SK-N-SH (cell line): Measurements from ENCODE around the gene ARHGAP8. TPM values are rescaled to one million over a fixed set of nuclear protein-coding genes. Genes with fewer than 3 reads are reported as not detected.

Source experiments
- CTCF ChIA-PET: fragments of 300-600, 350-600 bp; formaldehyde crosslinking; extraction: SDS; loops from one replicate; lab custom pipeline; 2021; lab: Yijun Ruan, JAX
- POLR2A ChIA-PET: fragments of 350-600 bp; sonication (Branson Sonifier 250); formaldehyde crosslinking; extraction: SDS; loops from one replicate; lab custom pipeline; 2020; ENCODE audit warnings: antibody characterized with exemption, inconsistent platforms; lab: Yijun Ruan, JAX
- DNase-seq: peaks from one replicate; pipeline ENCODE4 v3.0.0; 2012
- H2AFZ ChIP-seq: fragments of 200-600 bp; sonication (generic); 2 replicates; pipeline ENCODE4 v1.8.1; 2016; ENCODE audit warnings: antibody characterized with exemption, mild to moderate bottlenecking, low read depth
- H3F3A ChIP-seq: fragments of 200-600 bp; sonication (generic); replicated peaks from 2 replicates; pipeline ENCODE3; 2016; ENCODE audit warnings: antibody characterized with exemption, mild to moderate bottlenecking; ENCODE audit not compliant: insufficient read depth
- H3K27ac ChIP-seq, 2 experiments: fragments of 200-500 bp in 1 of 2; fragments of 200-600 bp in 1 of 2; sonication (Bioruptor generic) in 1 of 2; sonication (generic), shearing (Covaris generic) in 1 of 2; 2 replicates each; pipeline versions ENCODE4 v1.5.1 to v1.6.1; 2014 to 2016; ENCODE audit warnings: low read depth in 2 of 2, inconsistent platforms in 1 of 2, low read length in 1 of 2, mild to moderate bottlenecking in 1 of 2, mixed read lengths in 1 of 2
- H3K27me3 ChIP-seq: fragments of 200-600 bp; sonication (generic), shearing (Covaris generic); 2 replicates; pipeline ENCODE4 v1.6.1; 2016; ENCODE audit warnings: mixed run types; ENCODE audit not compliant: insufficient read depth
- H3K36me3 ChIP-seq, 2 experiments: fragments of 200-500 bp in 1 of 2; fragments of 200-600 bp in 1 of 2; sonication (Bioruptor generic) in 1 of 2; sonication (generic) in 1 of 2; replicated peaks in 1 of 2; 2 replicates each; pipeline versions ENCODE3 to v1.5.1; 2014 to 2016; ENCODE audit warnings: low read length in 1 of 2, mild to moderate bottlenecking in 1 of 2; ENCODE audit not compliant: insufficient read depth in 2 of 2, control insufficient read depth in 1 of 2
- H3K4me1 ChIP-seq, 2 experiments: fragments of 200-500 bp in 1 of 2; fragments of 200-600 bp in 1 of 2; sonication (Bioruptor generic) in 1 of 2; sonication (generic), shearing (Covaris generic) in 1 of 2; 2 replicates each; pipeline versions ENCODE4 v1.5.1 to v1.6.1; 2014 to 2016; ENCODE audit warnings: low read depth in 1 of 2, low read length in 1 of 2, mixed run types in 1 of 2; ENCODE audit not compliant: insufficient read depth in 2 of 2, control insufficient read depth in 1 of 2
- H3K4me2 ChIP-seq: fragments of 200-600 bp; sonication (generic), shearing (Covaris generic); 2 replicates; pipeline ENCODE4 v1.6.1; 2017; ENCODE audit warnings: mixed run types
- H3K4me3 ChIP-seq, 2 experiments: fragments of 200-500 bp in 1 of 2; fragments of 200-600 bp in 1 of 2; sonication (Bioruptor generic) in 1 of 2; sonication (generic), shearing (Covaris generic) in 1 of 2; 2 replicates each; pipeline versions ENCODE4 v1.5.1 to v1.8.1; 2014 to 2016; ENCODE audit warnings: low read depth in 2 of 2, inconsistent platforms in 1 of 2, low read length in 1 of 2, mild to moderate bottlenecking in 1 of 2, mixed read lengths in 1 of 2, moderate library complexity in 1 of 2
- H3K79me2 ChIP-seq: fragments of 200-600 bp; sonication (generic); 2 replicates; pipeline ENCODE4 v1.8.1; 2017; ENCODE audit warnings: mild to moderate bottlenecking; ENCODE audit not compliant: insufficient read depth
- H3K9ac ChIP-seq: fragments of 200-600 bp; sonication (generic); 2 replicates; pipeline ENCODE4 v1.6.1; 2017; ENCODE audit warnings: mixed run types
- H3K9me2 ChIP-seq: fragments of 200-600 bp; sonication (generic); 2 replicates; pipeline ENCODE4 v1.6.1; 2017; ENCODE audit warnings: mixed run types
- H3K9me3 ChIP-seq: fragments of 200-600 bp; sonication (generic); 2 replicates; pipeline ENCODE4 v1.6.1; 2017; ENCODE audit warnings: mixed run types, mild to moderate bottlenecking, moderate library complexity
- H4K20me1 ChIP-seq: fragments of 200-600 bp; sonication (generic); 2 replicates; pipeline ENCODE4 v1.6.1; 2017; ENCODE audit warnings: mild to moderate bottlenecking, mixed run types; ENCODE audit not compliant: insufficient read depth
- EP300 ChIP-seq, 2 experiments: IDR thresholded peaks; 2 replicates each; pipeline versions ENCODE4 v1.4.0 to v1.6.1; 2012; ENCODE audit warnings: borderline replicate concordance in 1 of 2, low read depth in 1 of 2, low read length in 1 of 2
- EZH2phosphoT487 ChIP-seq: fragments of 200-600 bp; sonication (generic); IDR thresholded peaks from 2 replicates; pipeline ENCODE4 v1.6.1; 2017; ENCODE audit warnings: low read depth, mixed run types, mild to moderate bottlenecking, antibody characterized with exemption, moderate library complexity, borderline replicate concordance
- FOXJ3 ChIP-seq: sonication (generic); formaldehyde crosslinking; IDR thresholded peaks from 2 replicates; pipeline ENCODE4 v1.5.1; 2020; ENCODE audit warnings: mild to moderate bottlenecking, missing genetic modification reagents
- GATA2 ChIP-seq: sonication (generic); formaldehyde crosslinking; IDR thresholded peaks from 2 replicates; pipeline ENCODE4 v1.5.0; 2020; ENCODE audit warnings: mild to moderate bottlenecking, missing genetic modification reagents
- JUND ChIP-seq: IDR thresholded peaks from 2 replicates; pipeline ENCODE4 v1.4.0; 2012
- MEF2A ChIP-seq: IDR thresholded peaks from 2 replicates; pipeline ENCODE4 v1.4.0; 2012; ENCODE audit warnings: low read depth, borderline replicate concordance
- MXI1 ChIP-seq: IDR thresholded peaks from 2 replicates; pipeline ENCODE4 v1.6.1; 2012; ENCODE audit warnings: mild to moderate bottlenecking, low read depth, low read length, improper control_type of control experiment
- NRF1 ChIP-seq: IDR thresholded peaks from 2 replicates; pipeline ENCODE4 v1.6.1; 2012; ENCODE audit warnings: low read depth, mild to moderate bottlenecking, low read length
- POLR2AphosphoS5 ChIP-seq: IDR thresholded peaks from 2 replicates; pipeline ENCODE4 v1.6.1; 2012; ENCODE audit warnings: low read depth, low read length
- RFX5 ChIP-seq: IDR thresholded peaks from 2 replicates; pipeline ENCODE4 v1.6.1; 2012; ENCODE audit warnings: mild to moderate bottlenecking, improper control_type of control experiment, low read length
- RXRA ChIP-seq: IDR thresholded peaks from 2 replicates; pipeline ENCODE4 v1.4.0; 2012; ENCODE audit warnings: low read depth, mild to moderate bottlenecking, borderline replicate concordance
- SIN3A ChIP-seq: IDR thresholded peaks from 2 replicates; pipeline ENCODE4 v1.6.1; 2012; ENCODE audit warnings: low read depth, mild to moderate bottlenecking, low read length, moderate library complexity, borderline replicate concordance
- SMC3 ChIP-seq: IDR thresholded peaks from 2 replicates; pipeline ENCODE4 v1.6.1; 2012; ENCODE audit warnings: low read depth, low read length, improper control_type of control experiment
- TEAD4 ChIP-seq: IDR thresholded peaks from 2 replicates; pipeline ENCODE4 v1.4.0; 2012; ENCODE audit warnings: mild to moderate bottlenecking, borderline replicate concordance; ENCODE audit not compliant: insufficient read depth
- WGBS: methylation state at CpG from one replicate; pipeline ENCODE4 v1.1.6; 2017; ENCODE audit warnings: low lambda C conversion rate; 5-methylcytosine and 5-hydroxymethylcytosine counted together
- polyA plus RNA-seq, 3 experiments: library from polyadenylated mRNA; depleted of rRNA; stranded (reverse); fragments of >200 nt; gene quantifications; 2 replicates each; pipeline ENCODE4 v1.2.3, GENCODE V29; 2012
- TF ChIP-seq, protein P1 (sequence below): IDR thresholded peaks from 2 replicates; pipeline ENCODE4 v1.4.0; 2012; ENCODE audit warnings: low read depth
- TF ChIP-seq, protein P2 (sequence below): fragments of 150-350 bp; IDR thresholded peaks from 2 replicates; pipeline ENCODE4 v1.6.1; 2016; ENCODE audit warnings: mild to moderate bottlenecking, low read depth, low read length
- TF ChIP-seq, protein P3 (sequence below): IDR thresholded peaks from 2 replicates; pipeline ENCODE4 v1.4.0; 2012; ENCODE audit warnings: low read depth, borderline replicate concordance
- TF ChIP-seq, protein P4 (sequence below): fragments of 200-600 bp; sonication (generic); IDR thresholded peaks from 2 replicates; pipeline ENCODE4 v1.6.1; 2017; ENCODE audit warnings: antibody characterized with exemption, mild to moderate bottlenecking, moderate library complexity
- TF ChIP-seq, protein P5 (sequence below): IDR thresholded peaks from 2 replicates; pipeline ENCODE4; 2012

The ARHGAP8 gene
- polyA plus RNA-seq, 1 of the 3 experiments (the other 2 are of a cell fraction): 0.08 TPM

DNA sequence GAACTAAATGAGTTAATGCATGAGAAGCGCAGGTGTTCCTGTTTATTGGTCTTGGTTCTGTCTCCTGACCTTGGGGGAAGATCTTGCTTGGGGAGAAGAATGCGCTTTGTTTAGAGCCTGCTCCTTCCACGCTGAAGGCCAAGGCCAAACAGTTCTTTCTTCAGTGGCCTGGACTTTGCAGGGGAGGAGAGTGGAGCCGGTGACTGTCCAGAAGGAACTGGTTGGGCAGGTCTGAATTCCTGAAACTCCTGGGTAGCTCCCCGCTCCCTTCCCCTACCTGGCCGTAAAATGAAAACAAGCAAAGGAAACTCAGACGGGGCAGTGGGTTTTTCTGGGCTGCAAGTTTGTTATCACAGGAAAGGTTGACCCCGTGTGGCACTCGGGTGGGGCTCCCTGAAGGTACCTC is 3.6 kb downstream of the ARHGAP8 start:
- H3K9me3 ChIP-seq: no peaks in the 10 kb centered on the region
- H3K9ac ChIP-seq: no peak overlapping the region
- CTCF ChIA-PET: interaction anchor here (1.1 to 1.4 kb wide), 2 partner anchors 21 to 69 kb away, joined by 3 to 5 read pairs; no protein-coding TSS in a partner anchor
- TF ChIP-seq EZH2phosphoT487 (no peak), GATA2 (no peak), NRF1 (no peak), MEF2A (no peak)
- H3K9me2 ChIP-seq: no peaks in the 10 kb centered on the region
- no peak for DNase-seq
- H3K4me3 ChIP-seq: no peak overlapping the region
- H3K27me3 ChIP-seq: no peaks in the 10 kb centered on the region
- H3K79me2 ChIP-seq: no peaks in the 10 kb centered on the region
- H3K27ac ChIP-seq: no peak overlapping the region
- H4K20me1 ChIP-seq: no peaks in the 10 kb centered on the region
- H3F3A ChIP-seq: no peaks in the 10 kb centered on the region
- no peaks in the 10 kb centered on the region for H3K36me3 ChIP-seq
- POLR2A ChIA-PET: no interaction called here
- H2AFZ ChIP-seq: no peak overlapping the region
- peaks cover 2 to 4% of the 10 kb centered on the region in 2 experiments; a peak in 1 of 4 replicates for H3K4me1 ChIP-seq
- no peak overlapping the region for H3K4me2 ChIP-seq
- 70% methylated on average over 9 of the region's 9 CpGs for WGBS

DNA sequence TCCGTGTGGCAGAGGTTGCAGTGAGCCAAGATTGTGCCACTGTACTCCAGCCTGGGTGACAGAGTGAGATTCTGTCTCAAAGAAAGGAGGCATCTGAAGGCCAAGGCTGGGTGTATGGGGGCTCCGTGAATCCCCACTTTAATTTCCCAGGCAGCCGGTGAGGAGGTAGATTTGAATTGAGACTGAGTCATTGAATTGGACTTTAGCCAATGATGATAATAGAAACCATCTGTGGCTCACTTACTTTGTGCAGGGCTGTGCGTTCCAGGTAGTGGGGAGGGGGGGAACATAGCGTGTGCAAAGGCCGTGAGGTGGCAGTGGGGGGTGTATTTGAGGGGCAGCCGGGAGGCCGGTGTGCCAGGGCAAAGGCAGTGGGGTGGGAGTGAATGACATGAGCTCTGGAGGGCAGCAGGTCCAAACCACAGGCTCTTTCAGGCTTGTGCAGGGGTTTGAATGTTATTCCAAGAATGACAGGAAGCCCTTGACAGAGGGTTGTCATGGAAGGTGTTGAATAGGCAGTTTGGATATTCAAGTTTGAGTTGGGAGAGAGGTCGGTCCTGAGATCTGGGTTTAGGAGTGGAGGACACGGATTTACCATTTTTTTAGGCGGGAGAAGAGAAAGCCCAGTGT is 6.1 kb downstream of the ARHGAP8 start:
- peak; percentile 82 for DNase-seq
- ChIA-PET CTCF (interaction anchor here (1.7 kb wide), 1 partner anchor 60 kb away, joined by 3 read pairs; no protein-coding TSS in a partner anchor), POLR2A (interaction anchor here (0.6 kb wide), 1 partner anchor 729 kb away, joined by 3 read pairs; no protein-coding TSS in a partner anchor)
- H3K9me3 ChIP-seq: no peaks in the 10 kb centered on the region
- no peak overlapping the region for H3K27ac ChIP-seq
- H4K20me1 ChIP-seq: no peaks in the 10 kb centered on the region
- no peak overlapping the region for H3K9ac ChIP-seq
- peaks cover 2 to 4% of the 10 kb centered on the region in 2 experiments; a peak in 1 of 4 replicates for H3K4me1 ChIP-seq
- H3K4me2 ChIP-seq: no peak overlapping the region; the same call in 1 of the 2 replicates
- H3K4me3 ChIP-seq: no peak overlapping the region
- no peaks in the 10 kb centered on the region for H3F3A ChIP-seq
- no peak overlapping the region for H2AFZ ChIP-seq
- H3K9me2 ChIP-seq: no peaks in the 10 kb centered on the region
- H3K27me3 ChIP-seq: no peaks in the 10 kb centered on the region
- H3K36me3 ChIP-seq: no peaks in the 10 kb centered on the region
- H3K79me2 ChIP-seq: no peaks in the 10 kb centered on the region
- 31% methylated on average over 11 of the region's 11 CpGs for WGBS
- TF ChIP-seq RXRA (no peak), TEAD4 (no peak), RFX5 (no peak), MXI1 (no peak), SMC3 (no peak), JUND (peak; percentile 54; the same call in 1 of the 2 replicates), FOXJ3 (no peak), GATA2 (no peak), EP300 (IDR thresholded peaks at IDR 0.05; ENCODE audit: borderline replicate concordance in 1 of 2, low read depth in 1 of 2, low read length in 1 of 2) (no peak), EZH2phosphoT487 (no peak), SIN3A (no peak), POLR2AphosphoS5 (no peak)
- TF ChIP-seq, protein P1, sequence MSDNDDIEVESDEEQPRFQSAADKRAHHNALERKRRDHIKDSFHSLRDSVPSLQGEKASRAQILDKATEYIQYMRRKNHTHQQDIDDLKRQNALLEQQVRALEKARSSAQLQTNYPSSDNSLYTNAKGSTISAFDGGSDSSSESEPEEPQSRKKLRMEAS: no peak
- TF ChIP-seq, protein P2, sequence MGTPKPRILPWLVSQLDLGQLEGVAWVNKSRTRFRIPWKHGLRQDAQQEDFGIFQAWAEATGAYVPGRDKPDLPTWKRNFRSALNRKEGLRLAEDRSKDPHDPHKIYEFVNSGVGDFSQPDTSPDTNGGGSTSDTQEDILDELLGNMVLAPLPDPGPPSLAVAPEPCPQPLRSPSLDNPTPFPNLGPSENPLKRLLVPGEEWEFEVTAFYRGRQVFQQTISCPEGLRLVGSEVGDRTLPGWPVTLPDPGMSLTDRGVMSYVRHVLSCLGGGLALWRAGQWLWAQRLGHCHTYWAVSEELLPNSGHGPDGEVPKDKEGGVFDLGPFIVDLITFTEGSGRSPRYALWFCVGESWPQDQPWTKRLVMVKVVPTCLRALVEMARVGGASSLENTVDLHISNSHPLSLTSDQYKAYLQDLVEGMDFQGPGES: no peak
- TF ChIP-seq, protein P3, sequence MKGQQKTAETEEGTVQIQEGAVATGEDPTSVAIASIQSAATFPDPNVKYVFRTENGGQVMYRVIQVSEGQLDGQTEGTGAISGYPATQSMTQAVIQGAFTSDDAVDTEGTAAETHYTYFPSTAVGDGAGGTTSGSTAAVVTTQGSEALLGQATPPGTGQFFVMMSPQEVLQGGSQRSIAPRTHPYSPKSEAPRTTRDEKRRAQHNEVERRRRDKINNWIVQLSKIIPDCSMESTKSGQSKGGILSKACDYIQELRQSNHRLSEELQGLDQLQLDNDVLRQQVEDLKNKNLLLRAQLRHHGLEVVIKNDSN: no peak
- TF ChIP-seq, protein P4, sequence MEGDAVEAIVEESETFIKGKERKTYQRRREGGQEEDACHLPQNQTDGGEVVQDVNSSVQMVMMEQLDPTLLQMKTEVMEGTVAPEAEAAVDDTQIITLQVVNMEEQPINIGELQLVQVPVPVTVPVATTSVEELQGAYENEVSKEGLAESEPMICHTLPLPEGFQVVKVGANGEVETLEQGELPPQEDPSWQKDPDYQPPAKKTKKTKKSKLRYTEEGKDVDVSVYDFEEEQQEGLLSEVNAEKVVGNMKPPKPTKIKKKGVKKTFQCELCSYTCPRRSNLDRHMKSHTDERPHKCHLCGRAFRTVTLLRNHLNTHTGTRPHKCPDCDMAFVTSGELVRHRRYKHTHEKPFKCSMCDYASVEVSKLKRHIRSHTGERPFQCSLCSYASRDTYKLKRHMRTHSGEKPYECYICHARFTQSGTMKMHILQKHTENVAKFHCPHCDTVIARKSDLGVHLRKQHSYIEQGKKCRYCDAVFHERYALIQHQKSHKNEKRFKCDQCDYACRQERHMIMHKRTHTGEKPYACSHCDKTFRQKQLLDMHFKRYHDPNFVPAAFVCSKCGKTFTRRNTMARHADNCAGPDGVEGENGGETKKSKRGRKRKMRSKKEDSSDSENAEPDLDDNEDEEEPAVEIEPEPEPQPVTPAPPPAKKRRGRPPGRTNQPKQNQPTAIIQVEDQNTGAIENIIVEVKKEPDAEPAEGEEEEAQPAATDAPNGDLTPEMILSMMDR: no peak
- TF ChIP-seq, protein P5, sequence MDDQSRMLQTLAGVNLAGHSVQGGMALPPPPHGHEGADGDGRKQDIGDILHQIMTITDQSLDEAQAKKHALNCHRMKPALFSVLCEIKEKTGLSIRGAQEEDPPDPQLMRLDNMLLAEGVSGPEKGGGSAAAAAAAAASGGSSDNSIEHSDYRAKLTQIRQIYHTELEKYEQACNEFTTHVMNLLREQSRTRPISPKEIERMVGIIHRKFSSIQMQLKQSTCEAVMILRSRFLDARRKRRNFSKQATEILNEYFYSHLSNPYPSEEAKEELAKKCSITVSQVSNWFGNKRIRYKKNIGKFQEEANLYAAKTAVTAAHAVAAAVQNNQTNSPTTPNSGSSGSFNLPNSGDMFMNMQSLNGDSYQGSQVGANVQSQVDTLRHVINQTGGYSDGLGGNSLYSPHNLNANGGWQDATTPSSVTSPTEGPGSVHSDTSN: no peak
